Cortex of kidney (tissue), 1 donor: Measurements from ENCODE around the gene LPAR2.

ENCODE experiments used
- DNase-seq: peaks from one replicate; lab custom pipeline; 2025; lab: John Stamatoyannopoulos, UW

Gene LPAR2

GRCh38 chr19:19653597-19654147 lies 25.7 kb upstream of the LPAR2 start:
- DNase-seq, result no peak

GRCh38 chr19:19652482-19653295 lies 24.7 kb upstream of the LPAR2 start:
- no peak for DNase-seq

GRCh38 chr19:19651076-19651475 lies 23.1 kb upstream of the LPAR2 start:
- no peak for DNase-seq

- DNase-seq, result no peak
Measured at GRCh38 chr19:19650331-19650730, 22.3 kb upstream of the LPAR2 start.

- no peak for DNase-seq
Measured at GRCh38 chr19:19649580-19649995, 21.6 kb upstream of the LPAR2 start.

- no peak for DNase-seq
Measured at GRCh38 chr19:19649155-19649554, 21.1 kb upstream of the LPAR2 start.

GRCh38 chr19:19647037-19647835 lies 19.2 kb upstream of the LPAR2 start:
- DNase-seq, result no peak

GRCh38 chr19:19645233-19645870 lies 17.3 kb upstream of the LPAR2 start:
- DNase-seq, result no peak

GRCh38 chr19:19644054-19644388 lies 16.0 kb upstream of the LPAR2 start:
- no peak for DNase-seq

- no peak for DNase-seq
Measured at GRCh38 chr19:19643158-19644053, 15.4 kb upstream of the LPAR2 start, which contains the start of gene GMIP. Gene GMIP, minus strand, starts transcription at chr19:19643657. Its CDS starts 128 bp downstream, at chr19:19643529.

GRCh38 chr19:19642506-19643157 lies 14.6 kb upstream of the LPAR2 start:
- DNase-seq, result no peak

- DNase-seq, result no peak
Measured at GRCh38 chr19:19637523-19638251, 9.7 kb upstream of the LPAR2 start.

- no peak for DNase-seq
Measured at GRCh38 chr19:19637186-19637522, 9.1 kb upstream of the LPAR2 start.

GRCh38 chr19:19636573-19637185 lies 8.7 kb upstream of the LPAR2 start:
- DNase-seq, result no peak

GRCh38 chr19:19635313-19635702 lies 7.3 kb upstream of the LPAR2 start:
- no peak for DNase-seq

GRCh38 chr19:19634516-19635312 lies 6.7 kb upstream of the LPAR2 start:
- no peak for DNase-seq

- no peak for DNase-seq
Measured at GRCh38 chr19:19633711-19634515, 5.9 kb upstream of the LPAR2 start.

- no peak for DNase-seq
Measured at GRCh38 chr19:19632661-19633060, 4.6 kb upstream of the LPAR2 start.
